HL-60 (cell line): ENCODE data around the gene SNRNP25.

Experiments
- DNase-seq, 2 experiments: peaks; one replicate each; pipeline ENCODE4 v3.0.0-alpha.2; 2010 to 2020; ENCODE audit warnings: low read depth in 1 of 2, low spot score in 1 of 2
- H3K27ac ChIP-seq: fragments of 250-450 bp; sonication (Bioruptor Pico); replicated peaks from 2 replicates; pipeline ENCODE4 v1.5.1; 2020; ENCODE audit warnings: mild to moderate bottlenecking, moderate library complexity
- H3K27me3 ChIP-seq: fragments of 250-450 bp; sonication (Bioruptor Pico); 2 replicates; pipeline ENCODE4 v1.5.1; 2021; ENCODE audit warnings: mild to moderate bottlenecking, moderate library complexity; ENCODE audit not compliant: insufficient read depth, poor library complexity, severe bottlenecking
- H3K4me3 ChIP-seq: replicated peaks from 2 replicates; pipeline ENCODE4 v1.5.1; 2011; ENCODE audit warnings: mild to moderate bottlenecking, control low read depth, low read length; ENCODE audit not compliant: insufficient read depth
- CTCF ChIP-seq: IDR thresholded peaks from one replicate; pipeline ENCODE4 v1.5.1; 2011; ENCODE audit warnings: low read length, control low read depth, inconsistent platforms; ENCODE audit not compliant: insufficient read depth
- GABPA ChIP-seq: IDR thresholded peaks from 2 replicates; pipeline ENCODE4 v1.6.1; 2012; ENCODE audit warnings: low read depth
- POLR2AphosphoS5 ChIP-seq: IDR thresholded peaks from 2 replicates; pipeline ENCODE4 v1.6.1; 2012; ENCODE audit warnings: low read depth
- REST ChIP-seq: IDR thresholded peaks from 2 replicates; pipeline ENCODE4 v1.6.1; 2012; ENCODE audit warnings: low read depth; ENCODE audit not compliant: insufficient replicate concordance
- SPI1 ChIP-seq: IDR thresholded peaks from 2 replicates; pipeline ENCODE4 v1.6.1; 2012; ENCODE audit warnings: low read depth, mild to moderate bottlenecking, borderline replicate concordance

Gene SNRNP25

GRCh38 chr16:104928-105327 lies 51.3 kb downstream of the SNRNP25 start:
- no peak for DNase-seq
- no peak overlapping the region for H3K4me3 ChIP-seq
- no peak overlapping the region for H3K27ac ChIP-seq
- no peaks in the 10 kb centered on the region for H3K27me3 ChIP-seq
- TF ChIP-seq REST (no peak), POLR2AphosphoS5 (no peak), SPI1 (no peak), GABPA (no peak), CTCF (no peak)

- Histone ChIP-seq H3K27ac (no peak overlapping the region), H3K27me3 (no peaks in the 10 kb centered on the region), H3K4me3 (no peak overlapping the region)
- no peak for DNase-seq
- TF ChIP-seq CTCF (no peak), GABPA (no peak), REST (no peak), SPI1 (no peak), POLR2AphosphoS5 (no peak)
Observed at GRCh38 chr16:105521-105920, 51.9 kb downstream of the SNRNP25 start.

- TF ChIP-seq CTCF (peak; percentile 82), REST (no peak)
- no peak overlapping the region for H3K4me3 ChIP-seq
- H3K27ac ChIP-seq, result no peak overlapping the region
- DNase-seq, result peak in 1 of 2 experiments; percentile 66
- no peaks in the 10 kb centered on the region for H3K27me3 ChIP-seq
Observed at GRCh38 chr16:106623-107324, 53.1 kb downstream of the SNRNP25 start.
